HG02642 (cell line): ENCODE data around the gene LONRF3.

ENCODE experiments used
- ATAC-seq: cut with Tn5 transposase; IDR thresholded peaks from one replicate; pipeline ENCODE4 v1.9.1; 2021; ENCODE audit warnings: mild to moderate bottlenecking; ENCODE audit not compliant: unreplicated experiment, poor library complexity

LONRF3 gene

GRCh38 chrX:118974088-118974907 lies at the start of gene LONRF3:
Gene LONRF3 (plus strand): TSS chrX:118974618. CDS start chrX:118974781, 163 bp downstream.
- ATAC-seq = peak; percentile 27

DNA sequence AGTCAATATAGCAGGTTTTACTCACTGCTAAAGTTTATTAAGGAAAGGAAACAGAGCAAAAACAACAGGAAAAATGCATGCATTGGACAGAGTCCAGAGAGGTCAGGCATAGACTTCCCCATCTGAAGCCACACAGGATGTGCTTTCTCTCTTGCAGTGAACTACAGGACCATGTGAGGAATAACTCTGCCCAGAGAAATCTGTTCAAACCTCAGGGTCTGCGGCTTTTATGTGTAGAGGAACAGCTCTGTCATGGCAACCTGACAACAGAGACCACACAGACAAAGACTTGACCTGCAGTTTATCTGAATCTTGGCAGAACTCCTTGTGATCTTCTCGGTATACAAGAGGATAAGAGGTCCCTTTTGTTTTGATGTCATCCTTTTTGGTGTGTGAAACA lies 46.3 kb upstream of the LONRF3 start:
- ATAC-seq = no peak

GRCh38 chrX:118935352-118935751 lies 39.1 kb upstream of the LONRF3 start:
- no peak for ATAC-seq

DNA sequence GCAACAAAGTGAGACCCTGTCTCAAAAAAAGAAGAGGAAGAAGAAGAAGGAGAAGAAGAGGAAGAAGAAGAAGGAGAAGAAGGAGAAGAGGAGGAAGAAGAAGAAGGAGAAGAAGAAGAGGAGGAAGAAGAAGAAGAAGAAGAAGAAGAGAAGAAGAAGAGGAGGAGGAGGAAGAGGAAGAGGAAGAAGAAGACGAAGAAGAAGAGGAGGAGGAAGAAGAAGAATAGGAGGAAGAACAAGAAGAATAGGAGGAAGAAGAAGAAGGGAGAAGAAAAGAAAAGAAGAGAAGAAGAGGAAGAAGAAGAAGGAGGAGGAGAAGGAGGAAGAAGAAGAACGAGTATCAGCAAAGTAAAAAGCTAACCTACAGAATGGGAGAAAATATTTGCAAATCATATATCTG lies 33.3 kb upstream of the LONRF3 start:
- no peak for ATAC-seq

DNA sequence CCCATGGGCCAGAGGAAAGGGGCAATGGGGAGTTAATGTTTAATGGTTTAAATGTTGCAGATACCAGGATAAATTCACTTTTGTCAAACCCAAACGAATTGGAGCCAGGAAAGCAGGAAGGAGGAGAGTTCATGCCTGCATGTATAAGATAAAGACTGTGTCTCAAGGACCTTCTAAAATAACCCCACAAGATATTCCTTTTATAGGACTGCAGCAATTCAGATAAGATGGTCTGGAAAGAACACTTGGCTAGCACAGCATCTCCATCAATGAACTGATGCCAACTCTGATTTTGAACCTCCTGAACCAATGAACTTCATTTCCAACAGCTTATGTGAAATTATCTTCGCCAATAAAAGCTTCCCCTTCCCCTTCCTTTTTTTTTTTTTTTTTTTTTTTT lies 31.3 kb upstream of the LONRF3 start:
- no peak for ATAC-seq

GRCh38 chrX:118945921-118946320 lies 28.5 kb upstream of the LONRF3 start:
- no peak for ATAC-seq

DNA sequence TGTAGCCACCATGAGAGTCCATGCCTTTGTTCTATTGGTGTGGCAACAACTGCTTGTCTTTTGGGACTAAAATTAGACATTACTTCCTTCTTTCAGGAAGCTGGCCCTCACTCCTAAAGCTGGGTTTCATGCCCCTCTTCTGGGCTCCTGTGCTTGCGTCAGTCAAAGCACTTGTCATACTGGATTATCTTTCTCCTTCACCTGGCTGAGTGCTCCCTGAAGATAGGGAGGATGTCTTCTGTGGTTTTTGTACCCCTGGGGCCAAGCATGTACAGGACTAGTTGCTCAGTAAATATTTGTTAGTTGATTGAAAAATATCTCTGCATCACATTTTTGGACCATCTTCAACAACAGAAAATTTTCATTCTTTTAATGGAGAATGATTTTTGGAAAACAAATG lies 26.1 kb upstream of the LONRF3 start:
- no peak for ATAC-seq

DNA sequence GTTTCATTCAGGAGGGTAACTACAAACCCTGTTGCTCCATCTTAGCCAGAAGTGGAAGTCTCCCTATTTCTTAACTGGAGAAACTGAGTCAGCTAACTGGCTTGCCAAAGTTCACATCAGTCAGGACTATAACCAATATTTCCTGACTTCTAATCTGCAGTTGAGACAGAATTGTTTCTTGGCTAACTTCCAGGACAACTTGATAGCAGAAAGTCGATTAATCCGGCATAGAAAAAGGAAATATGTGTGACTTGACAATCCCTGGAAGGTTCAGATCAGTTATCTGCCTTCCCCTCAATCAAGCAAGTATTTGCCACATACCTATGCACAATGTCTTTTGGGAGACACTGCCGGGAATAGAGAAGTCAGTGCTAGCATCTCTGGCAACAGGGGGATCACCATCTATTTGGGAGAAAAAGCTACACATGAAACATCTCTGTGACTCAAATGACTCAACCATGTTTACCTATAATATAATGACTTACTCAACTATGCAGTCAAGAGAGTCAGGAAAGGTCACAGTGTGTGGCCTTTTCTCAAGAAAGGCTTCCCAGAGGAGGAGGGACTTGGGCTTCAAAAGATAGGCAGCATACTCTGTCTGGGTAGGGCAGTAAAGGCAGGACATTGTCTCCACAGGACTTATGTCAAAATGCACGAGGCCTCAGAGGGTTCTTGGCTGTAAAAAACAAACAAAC lies 12.4 kb upstream of the LONRF3 start:
- ATAC-seq = no peak

DNA sequence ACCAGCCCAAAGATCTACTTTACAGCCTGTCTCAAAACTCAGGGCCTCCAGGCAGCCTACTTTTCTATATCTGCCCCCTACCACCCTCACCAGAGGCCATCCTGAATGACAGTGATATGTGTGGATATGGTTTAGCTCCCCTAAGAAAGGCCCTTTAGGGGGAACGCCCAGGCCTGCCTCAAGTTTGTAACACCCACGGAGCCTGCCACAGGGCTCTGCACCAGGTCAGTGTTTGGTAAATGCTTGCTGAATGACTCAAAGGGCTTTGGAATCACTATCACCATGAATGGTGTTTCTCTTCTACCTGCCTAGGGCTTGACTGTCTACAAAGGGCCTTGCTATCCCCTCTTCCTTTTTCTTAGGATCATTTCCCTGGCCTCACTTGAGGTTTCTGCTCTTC lies 11.3 kb upstream of the LONRF3 start:
- ATAC-seq = no peak

DNA sequence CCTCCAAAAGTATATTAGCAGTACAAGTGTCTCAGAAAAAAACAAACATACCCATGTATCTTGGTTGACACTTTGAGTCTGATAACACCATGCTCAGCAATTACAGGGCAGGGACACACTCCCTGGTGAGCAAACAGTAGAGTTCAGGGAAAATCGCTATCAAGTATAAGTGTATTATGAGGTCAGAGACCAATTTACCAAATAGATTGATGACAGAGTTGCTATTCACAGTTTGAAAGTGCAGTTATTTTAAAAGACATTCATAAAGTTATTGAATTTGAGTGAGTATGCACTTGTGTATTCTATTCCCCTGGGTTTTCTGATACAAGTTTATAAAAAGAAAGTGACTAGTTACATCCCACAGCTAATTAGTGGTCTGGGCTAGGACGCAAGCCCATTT lies 10.2 kb upstream of the LONRF3 start:
- ATAC-seq = no peak

- ATAC-seq = no peak
Measured at GRCh38 chrX:118965395-118965794, 9.0 kb upstream of the LONRF3 start.

GRCh38 chrX:118968031-118968430 lies 6.4 kb upstream of the LONRF3 start:
- ATAC-seq = no peak

DNA sequence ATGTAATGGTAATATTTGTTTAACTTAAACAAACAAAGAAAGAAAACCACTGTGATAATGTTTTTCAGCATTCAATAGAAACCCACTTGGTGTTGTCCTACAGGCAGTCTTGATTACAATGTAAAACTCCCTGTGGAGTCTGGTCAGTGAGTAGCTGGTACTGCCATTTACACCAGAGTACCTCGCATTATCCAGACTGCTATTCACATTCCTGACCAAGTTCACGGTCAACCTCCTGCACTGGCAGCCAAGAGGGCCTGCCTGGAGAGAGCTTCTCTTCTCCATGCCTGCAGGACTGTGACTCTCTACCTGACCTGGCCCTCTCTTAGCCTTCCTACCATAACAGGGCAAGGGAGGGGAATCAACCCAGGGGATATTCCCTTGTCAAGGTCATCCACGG lies 2.9 kb upstream of the LONRF3 start:
- ATAC-seq = no peak

DNA sequence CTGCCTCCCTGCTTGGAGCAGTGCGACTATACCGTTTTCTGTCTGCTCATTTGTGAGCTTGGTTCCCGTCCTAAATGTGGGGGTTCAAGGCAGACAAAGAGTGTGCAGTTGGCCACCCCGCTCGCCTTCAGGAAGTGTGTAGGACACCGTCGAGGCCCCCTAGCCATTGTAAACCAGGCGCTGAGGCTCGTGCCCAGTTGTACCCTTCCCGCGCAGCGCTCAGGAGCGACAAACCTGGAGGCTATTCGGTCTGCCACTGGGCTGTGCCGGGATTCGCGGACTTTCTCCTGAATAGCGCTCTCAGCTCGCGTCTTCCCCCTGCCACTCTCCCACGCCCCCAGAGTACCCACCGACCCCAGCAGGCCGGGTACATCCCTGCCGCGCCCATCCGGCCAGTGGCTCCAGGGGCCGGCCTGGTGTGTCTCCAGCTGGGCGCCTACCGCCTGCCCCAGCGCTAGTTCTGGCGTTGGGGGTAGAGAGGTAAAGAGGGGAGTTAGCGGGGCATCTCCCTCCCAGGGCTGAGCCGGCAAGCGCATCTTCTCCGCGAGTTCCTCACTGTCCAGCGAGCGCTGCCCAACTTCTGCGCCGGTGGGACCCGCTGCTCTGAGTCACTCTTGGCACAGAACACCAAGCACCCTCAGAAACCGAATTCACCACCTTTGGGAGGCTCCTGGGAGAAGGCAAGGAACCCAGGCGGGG lies 880 bp upstream of the LONRF3 start:
- no peak for ATAC-seq

GRCh38 chrX:118974908-118975671 lies 672 bp downstream of the LONRF3 start:
- peak; percentile 67 for ATAC-seq

DNA sequence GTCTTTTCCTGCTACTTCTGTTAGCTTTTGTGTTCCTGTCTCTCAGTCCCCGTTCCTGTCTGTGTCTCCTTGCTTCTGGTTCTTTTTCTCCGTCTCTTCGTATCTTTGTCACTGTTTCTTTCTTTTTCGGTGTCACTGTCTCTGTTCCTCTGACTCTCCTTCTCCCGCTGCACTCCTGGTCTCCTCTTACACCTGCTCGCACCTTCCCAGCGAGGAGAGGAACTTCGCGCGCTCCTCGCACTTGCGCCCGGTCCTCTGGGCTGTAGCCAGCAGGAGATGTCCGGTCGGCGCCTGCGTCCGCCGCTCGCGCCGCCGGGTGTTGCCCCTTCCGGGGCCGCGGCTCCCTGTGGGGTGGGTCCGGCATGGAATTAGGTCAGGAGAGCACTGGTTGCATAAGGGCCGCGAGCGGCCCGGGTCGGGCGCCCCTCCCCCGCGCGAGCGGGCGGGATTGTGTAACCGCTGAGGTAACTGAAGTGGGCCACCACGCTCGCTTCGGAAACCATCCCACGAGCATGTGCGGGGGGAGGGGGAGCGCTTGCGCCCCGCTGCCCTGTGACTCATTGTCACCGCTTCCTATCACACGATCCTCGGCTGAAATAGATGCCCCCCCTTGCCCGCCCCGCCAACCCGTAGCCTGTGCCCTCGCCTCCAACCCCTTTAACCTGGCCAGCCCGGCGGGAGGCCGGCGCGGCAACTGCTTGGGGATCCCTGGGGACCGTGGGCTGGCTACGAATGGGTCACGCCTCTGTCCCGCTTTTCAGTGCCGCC lies 1.6 kb downstream of the LONRF3 start:
- no peak for ATAC-seq

DNA sequence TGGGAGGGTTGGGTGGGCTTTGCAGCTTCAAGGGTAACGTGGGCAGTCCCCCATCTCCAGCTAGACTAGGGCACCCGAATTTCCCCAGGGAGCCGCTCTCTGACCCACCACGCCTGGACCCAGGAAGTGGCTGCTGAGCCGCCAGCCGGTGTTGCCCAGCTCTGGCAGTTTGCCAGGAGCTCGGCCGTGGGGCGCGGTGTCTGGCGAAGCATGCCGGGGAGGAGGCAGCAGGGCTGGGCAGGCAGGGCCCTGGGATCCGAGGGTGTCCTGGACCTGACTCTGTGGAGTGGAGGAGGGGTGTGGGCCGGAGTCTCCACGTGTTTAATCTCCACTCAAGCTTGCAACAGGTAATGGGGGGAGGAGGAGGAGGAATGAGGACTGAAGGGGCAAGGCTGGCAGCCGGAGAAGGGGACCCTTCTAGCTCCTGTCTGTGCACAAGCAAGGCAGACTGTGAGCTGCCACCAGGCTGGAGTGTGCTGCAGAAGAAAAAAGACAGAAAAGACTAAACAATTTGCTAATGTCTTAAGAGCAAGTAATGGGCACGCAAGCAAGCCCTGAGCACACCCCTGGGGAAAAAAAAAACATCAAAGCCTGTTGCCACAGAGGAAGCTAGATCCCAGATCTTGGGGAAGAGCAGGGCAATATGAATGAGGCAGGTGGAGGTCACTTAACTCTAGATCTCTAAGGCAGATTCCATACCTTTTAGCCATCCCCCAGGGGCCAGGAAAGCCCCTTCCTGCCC lies 2.4 kb downstream of the LONRF3 start:
- ATAC-seq = no peak

DNA sequence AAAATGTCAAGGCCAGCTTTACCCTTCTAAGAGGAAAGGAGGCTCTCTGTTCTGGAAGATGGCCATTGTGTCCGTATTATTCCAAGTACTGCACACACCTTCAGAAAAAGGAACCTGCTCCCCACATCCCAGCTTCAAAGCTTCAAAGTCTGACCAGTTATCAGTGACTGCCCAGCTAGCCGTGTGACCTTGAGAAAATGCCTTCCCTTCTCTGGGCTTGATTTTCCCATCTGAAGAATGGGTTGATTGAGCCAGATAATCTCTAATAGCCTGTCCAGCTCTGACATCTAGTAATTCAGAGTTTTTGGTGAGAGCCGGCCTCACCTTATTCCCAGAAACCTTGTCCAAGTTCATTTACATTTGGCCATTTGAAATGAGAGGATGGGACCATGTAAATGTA lies 3.0 kb downstream of the LONRF3 start:
- no peak for ATAC-seq

GRCh38 chrX:118978451-118978850 lies 4.0 kb downstream of the LONRF3 start:
- no peak for ATAC-seq
